HTR-8/SVneo (cell line): ENCODE results near the gene FMO2.
"Not testable (repeated sequence)": the region's sequence is repeated elsewhere in the genome, so short reads cannot be mapped to it uniquely, and the experiment has no call there.

Experiments
- DNase-seq: peaks from one replicate; pipeline ENCODE4 v3.0.0; 2011; ENCODE audit warnings: low spot score, mixed read lengths; ENCODE audit not compliant: insufficient read length
- FAIRE-seq: peaks from 2 replicates; lab custom pipeline; 2011; peaks lifted over from hg19 to GRCh38; lab: Jason Lieb, UNC

The FMO2 gene

GRCh38 chr1:171217658-171218443, 32.8 kb downstream of the FMO2 start:
- DNase-seq (no peak), FAIRE-seq (no peak)

GRCh38 chr1:171218661-171219060, 33.6 kb downstream of the FMO2 start:
- DNase-seq (no peak), FAIRE-seq (no peak)

DNA sequence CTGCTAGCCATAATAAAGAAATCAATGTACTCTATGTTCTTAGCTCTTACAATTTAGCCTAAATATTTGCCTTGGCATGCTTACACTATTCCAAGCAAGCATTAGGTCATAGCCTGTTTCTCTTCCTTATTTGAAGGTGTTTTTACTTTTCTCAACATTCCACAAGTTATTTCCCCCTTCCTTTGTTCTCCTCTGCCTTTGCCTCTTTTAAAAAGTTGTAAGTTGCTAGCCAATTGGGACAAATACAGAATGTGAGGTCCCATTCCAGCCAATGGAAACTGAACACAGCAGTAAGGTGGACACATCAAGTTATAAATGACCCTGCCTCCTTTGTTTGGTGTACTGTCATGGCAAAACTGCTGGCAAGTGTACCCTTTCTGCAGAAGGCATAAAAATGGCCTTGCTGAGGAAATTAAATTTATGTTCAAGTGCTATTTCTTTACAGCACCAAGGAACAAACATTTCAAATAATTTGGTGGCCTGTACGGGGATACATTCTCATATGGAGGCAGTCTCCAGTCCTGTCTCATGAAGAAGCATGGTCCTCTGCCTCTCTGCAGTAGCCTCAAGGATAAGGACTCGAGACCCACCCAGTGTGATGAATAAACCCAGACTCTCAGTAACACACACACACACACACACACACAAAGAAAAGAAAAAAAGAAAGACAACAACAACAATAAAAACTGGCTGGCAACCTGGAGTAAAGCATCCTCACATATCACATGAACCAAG, 34.4 kb downstream of the FMO2 start:
- FAIRE-seq: no peak

DNA sequence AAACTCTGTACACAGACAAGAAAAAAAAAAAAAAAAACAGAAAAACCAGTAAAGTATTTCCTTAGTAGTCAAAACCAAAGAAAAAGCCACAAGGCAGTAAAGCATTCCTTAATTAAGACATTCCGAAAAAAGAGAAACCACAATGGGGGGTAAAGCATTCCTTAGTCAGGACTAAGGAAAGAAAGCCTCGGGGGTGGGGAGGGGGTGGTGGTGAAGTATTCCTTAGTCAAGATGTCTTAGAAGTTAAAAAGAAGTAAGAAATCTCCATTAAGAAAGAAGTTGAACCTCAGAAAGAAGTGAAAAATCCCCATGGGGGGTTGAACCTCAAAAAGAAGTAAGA, 35.0 kb downstream of the FMO2 start:
- FAIRE-seq: no peak
- DNase-seq: peak; percentile 4

More for the DNA sequence above, 34.4 kb downstream of the FMO2 start:
- DNase-seq: no peak

GRCh38 chr1:171220581-171221054, 35.5 kb downstream of the FMO2 start:
- DNase-seq (no peak), FAIRE-seq (no peak)

GRCh38 chr1:171221665-171222591, 36.8 kb downstream of the FMO2 start:
- FAIRE-seq (no peak), DNase-seq (no peak)

- FAIRE-seq: no peak
- DNase-seq: no peak
Measured at GRCh38 chr1:171222936-171223335, 37.8 kb downstream of the FMO2 start.

- FAIRE-seq: not testable (repeated sequence)
Measured at GRCh38 chr1:171224257-171224656, 39.2 kb downstream of the FMO2 start.

GRCh38 chr1:171226747-171227370, 41.8 kb downstream of the FMO2 start:
- DNase-seq (no peak), FAIRE-seq (peak; percentile 70)

More at GRCh38 chr1:171224257-171224656, 39.2 kb downstream of the FMO2 start:
- not testable (repeated sequence) for DNase-seq

- no peak for FAIRE-seq
- DNase-seq: no peak
Measured at GRCh38 chr1:171231326-171231725, 46.2 kb downstream of the FMO2 start.

GRCh38 chr1:171233183-171233582, 48.1 kb downstream of the FMO2 start:
- FAIRE-seq: no peak
- DNase-seq: no peak

GRCh38 chr1:171236231-171236630, 51.1 kb downstream of the FMO2 start:
- not testable (repeated sequence) for DNase-seq, FAIRE-seq

- DNase-seq: no peak
- no peak for FAIRE-seq
Measured at GRCh38 chr1:171243878-171244277, 58.8 kb downstream of the FMO2 start.

GRCh38 chr1:171245458-171246064, 60.5 kb downstream of the FMO2 start:
- FAIRE-seq: peak; percentile 60
- no peak for DNase-seq

DNA sequence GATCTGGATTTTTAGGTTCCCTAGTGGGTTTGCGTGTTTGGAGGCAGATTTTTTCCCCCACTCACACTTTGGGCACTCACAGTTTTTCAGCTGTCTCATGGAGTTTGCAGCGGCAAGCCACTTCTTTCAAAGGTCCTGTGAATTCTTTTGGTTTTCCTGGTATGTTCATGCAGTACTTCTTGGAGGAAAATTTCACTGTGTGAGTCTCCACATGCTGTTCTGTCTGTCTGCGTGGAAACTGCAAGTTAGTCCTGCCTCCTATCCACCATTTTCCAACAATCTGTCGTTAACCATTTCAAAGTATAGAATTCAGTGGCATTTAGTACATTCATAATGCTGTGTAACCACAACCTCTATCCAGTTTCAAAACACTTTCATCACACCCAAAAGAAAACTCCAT, 62.4 kb downstream of the FMO2 start:
- FAIRE-seq (no peak), DNase-seq (no peak)

DNA sequence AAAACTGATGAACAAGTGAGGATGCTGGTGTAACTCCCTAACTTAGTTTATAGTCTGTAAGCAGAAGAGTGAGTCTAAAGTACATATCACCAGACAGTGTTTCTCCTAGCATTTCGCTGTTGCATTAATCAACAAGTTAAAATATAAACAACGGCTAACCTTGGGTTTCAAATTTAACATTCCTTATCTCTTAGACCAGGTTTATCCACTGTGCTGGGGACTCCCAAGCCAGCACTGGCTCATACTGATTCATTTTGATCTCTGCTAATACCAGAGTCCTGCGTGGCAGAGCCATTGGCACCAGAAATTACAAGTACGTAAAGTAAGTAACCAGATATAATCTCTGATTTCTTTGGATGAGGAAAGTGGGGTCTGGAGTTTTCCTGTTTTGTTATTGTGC, 63.2 kb downstream of the FMO2 start, which contains the start of gene FMO1:
Gene FMO1, plus strand, starts transcription at position 193 of the 400 bp plus-strand sequence. CDS start 9,594 bp downstream, outside the sequence.
- DNase-seq (no peak), FAIRE-seq (no peak)

GRCh38 chr1:171248841-171249240, 63.7 kb downstream of the FMO2 start:
- FAIRE-seq (no peak), DNase-seq (no peak)

DNA sequence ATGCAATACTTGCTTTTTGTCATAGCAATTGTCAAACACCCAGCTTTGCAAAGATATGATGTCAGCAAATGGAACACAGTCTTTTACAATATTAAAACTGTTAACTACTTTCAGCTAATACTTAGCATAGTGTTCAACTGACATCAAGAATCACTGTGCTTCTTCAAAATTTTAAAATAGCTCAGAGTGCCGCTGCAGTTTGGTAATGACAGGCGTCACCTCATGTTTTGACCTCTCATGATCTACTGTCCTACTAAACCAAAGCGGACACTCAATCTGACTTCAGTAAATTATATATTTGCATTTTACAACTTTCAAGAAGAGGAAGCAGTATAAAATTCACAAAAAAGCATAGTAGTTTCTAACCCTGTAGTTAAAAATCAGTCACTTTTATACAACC, 65.2 kb downstream of the FMO2 start:
- FAIRE-seq (no peak), DNase-seq (no peak)
